Activated T-cell treated with anti-CD3 and anti-CD28 coated beads, Interleukin-2, amount 50 U/mL, for 72 hours (primary cell): ENCODE results near the gene KPNB1. TPM values are rescaled to one million over a fixed set of nuclear protein-coding genes. Genes with fewer than 3 reads are reported as not detected.
A peak's percentile ranks its signal among the peaks of the same experiment; 100 is the strongest.

ENCODE experiments used
- ATAC-seq, 2 donors: fragments of 150-1000 bp; cut with Tn5 transposase; replicated peaks in 1 of 2; 2 replicates each; pipeline ENCODE4 v1.10.0; 2021; ENCODE audit warnings: moderate library complexity in 2 of 2, mild to moderate bottlenecking in 1 of 2
- DNase-seq, 2 donors: peaks; one replicate each; pipeline ENCODE4 v3.0.0; 2021 to 2022; ENCODE audit warnings: mixed read lengths in 1 of 2
- H3K27ac Mint-ChIP-seq: one replicate; pipeline ENCODE4 v1.8.0; 2022; ENCODE audit warnings: mild to moderate bottlenecking, moderate library complexity, mixed read lengths
- H3K27me3 Mint-ChIP-seq: one replicate; pipeline ENCODE4 v1.8.0; 2022; ENCODE audit warnings: low read depth, mixed read lengths
- H3K36me3 Mint-ChIP-seq, 2 donors: one replicate each; pipeline ENCODE4 v1.8.0; 2022; ENCODE audit warnings: mixed read lengths in 2 of 2, mild to moderate bottlenecking in 1 of 2; ENCODE audit not compliant: insufficient read depth in 2 of 2
- H3K4me1 Mint-ChIP-seq: one replicate; pipeline ENCODE4 v1.8.0; 2022; ENCODE audit warnings: low read depth, mixed read lengths
- H3K4me3 Mint-ChIP-seq, 2 donors: one replicate each; pipeline ENCODE4 v1.8.0; 2022; ENCODE audit warnings: mild to moderate bottlenecking in 2 of 2, mixed read lengths in 2 of 2, moderate library complexity in 2 of 2
- H3K9me3 Mint-ChIP-seq, 2 donors: one replicate each; pipeline ENCODE4 v1.8.0; 2022; ENCODE audit warnings: mixed read lengths in 2 of 2
- total RNA-seq, 2 donors: library from RNA; stranded (reverse); gene quantifications; one replicate each; pipeline ENCODE4 v1.2.3, GENCODE V29; 2022

Gene KPNB1
- total RNA-seq, 2 donors from 2014 or later: 581 to 729 TPM

GRCh38 chr17:47729476-47729875 lies 79.8 kb downstream of the KPNB1 start:
- peaks cover 89% of the 10 kb centered on the region for H3K4me1 Mint-ChIP-seq
- no peak for ATAC-seq
- no peak for DNase-seq

GRCh38 chr17:47730681-47731080 lies 81.0 kb downstream of the KPNB1 start:
- DNase-seq (no peak), ATAC-seq (no peak)
- H3K4me3 Mint-ChIP-seq: peak overlapping the region; percentile 42 to 83
- peaks cover 89% of the 10 kb centered on the region for H3K4me1 Mint-ChIP-seq
- peaks cover 10 to 12% of the 10 kb centered on the region in 2 donors for H3K36me3 Mint-ChIP-seq
- H3K9me3 Mint-ChIP-seq: no peaks in the 10 kb centered on the region
- peak overlapping the region; percentile 39 for H3K27ac Mint-ChIP-seq
- H3K27me3 Mint-ChIP-seq: no peaks in the 10 kb centered on the region

More at GRCh38 chr17:47729476-47729875, 79.8 kb downstream of the KPNB1 start:
- peaks cover 6% of the 10 kb centered on the region in 2 donors for H3K36me3 Mint-ChIP-seq
- peak overlapping the region; percentile 42 to 66 for H3K4me3 Mint-ChIP-seq
- H3K27ac Mint-ChIP-seq: peak overlapping the region; percentile 70
- no peaks in the 10 kb centered on the region for H3K27me3 Mint-ChIP-seq
- no peaks in the 10 kb centered on the region for H3K9me3 Mint-ChIP-seq

GRCh38 chr17:47731396-47731795 lies 81.7 kb downstream of the KPNB1 start:
- no peak for DNase-seq

GRCh38 chr17:47732399-47733046 lies 82.8 kb downstream of the KPNB1 start:
- Mint-ChIP-seq H3K27me3 (no peaks in the 10 kb centered on the region), H3K4me3 (peak overlapping the region; percentile 82 to 83), H3K4me1 (peaks cover 89% of the 10 kb centered on the region), H3K9me3 (no peaks in the 10 kb centered on the region), H3K36me3 (peaks cover 10 to 18% of the 10 kb centered on the region in 2 donors), H3K27ac (peak overlapping the region; percentile 97)
- DNase-seq (no peak), ATAC-seq (no peak)

More at GRCh38 chr17:47731396-47731795, 81.7 kb downstream of the KPNB1 start:
- no peak for ATAC-seq
- Mint-ChIP-seq H3K27me3 (no peaks in the 10 kb centered on the region), H3K36me3 (peaks cover 10 to 12% of the 10 kb centered on the region in 2 donors), H3K9me3 (no peaks in the 10 kb centered on the region), H3K4me3 (peak overlapping the region in 1 of 2 donors; percentile 83), H3K4me1 (peaks cover 89% of the 10 kb centered on the region), H3K27ac (peak overlapping the region; percentile 97)

GRCh38 chr17:47733047-47733673 lies 83.4 kb downstream of the KPNB1 start, which contains the start of gene TBX21:
TBX21 (plus strand) TSS chr17:47733236; CDS start chr17:47733455, 219 bp downstream.
- Mint-ChIP-seq H3K27ac (peak within 1 kb of the TSS; percentile 98), H3K4me3 (peak within 1 kb of the TSS; percentile 96 to 100), H3K27me3 (no peaks in the 10 kb centered on the region), H3K9me3 (no peaks in the 10 kb centered on the region), H3K36me3 (peaks cover 10 to 18% of the 10 kb centered on the region in 2 donors), H3K4me1 (peaks cover 84% of the 10 kb centered on the region)
- ATAC-seq (peak; percentile 82 to 86), DNase-seq (peak; percentile 92 to 95)

GRCh38 chr17:47733674-47734410 lies 84.1 kb downstream of the KPNB1 start:
- DNase-seq (no peak), ATAC-seq (peak; percentile 20)
- Mint-ChIP-seq H3K27ac (peak overlapping the region; percentile 98), H3K9me3 (no peaks in the 10 kb centered on the region), H3K36me3 (peaks cover 10 to 18% of the 10 kb centered on the region in 2 donors), H3K4me1 (peaks cover 84% of the 10 kb centered on the region), H3K27me3 (no peaks in the 10 kb centered on the region), H3K4me3 (peak overlapping the region; percentile 96 to 100)

GRCh38 chr17:47735139-47735464 lies 85.4 kb downstream of the KPNB1 start:
- Mint-ChIP-seq H3K4me1 (peaks cover 79% of the 10 kb centered on the region), H3K4me3 (peak overlapping the region; percentile 96 to 100), H3K36me3 (peaks cover 10 to 18% of the 10 kb centered on the region in 2 donors), H3K27me3 (no peaks in the 10 kb centered on the region), H3K9me3 (no peaks in the 10 kb centered on the region), H3K27ac (peak overlapping the region; percentile 89)
- ATAC-seq (no peak), DNase-seq (no peak)

Other genes with a start within 250 kb of the KPNB1 start
- gene NPEPPS, start 118.8 kb upstream of the KPNB1 start, total RNA-seq: 100 to 1,000 TPM; 157 to 163 TPM
- gene TBKBP1, start 44.2 kb downstream of the KPNB1 start, total RNA-seq: 10 to 100 TPM; 24.2 to 28.7 TPM
- gene TBX21, start 83.3 kb downstream of the KPNB1 start, total RNA-seq: 10 to 100 TPM; 27.9 to 45.5 TPM
- 10 to 100 TPM; 23.9 to 24.9 TPM for gene OSBPL7, start 171.9 kb downstream of the KPNB1 start, total RNA-seq
- 10 to 100 TPM; 81.7 to 83.5 TPM for gene MRPL10, start 181.6 kb downstream of the KPNB1 start, total RNA-seq
- gene LRRC46, start 181.8 kb downstream of the KPNB1 start, total RNA-seq: under 1 TPM; 0.46 to 0.83 TPM
- 10 to 100 TPM; 16.1 to 17.6 TPM for gene SCRN2, start 191.4 kb downstream of the KPNB1 start, total RNA-seq
- gene SP6, start 201.2 kb downstream of the KPNB1 start, total RNA-seq: under 1 TPM; 0.12 to 0.28 TPM
- gene SP2, start 246.3 kb downstream of the KPNB1 start, total RNA-seq: 10 to 100 TPM; 27.6 to 33.5 TPM